HG02840 (cell line): ENCODE results near the gene EEF1AKMT3.
A peak's percentile ranks its signal among the peaks of the same experiment; 100 is the strongest.

Source experiments
- ATAC-seq: cut with Tn5 transposase; IDR thresholded peaks from one replicate; pipeline ENCODE4 v1.9.1; 2021; ENCODE audit warnings: mild to moderate bottlenecking, moderate library complexity, moderate number of reproducible peaks; ENCODE audit not compliant: unreplicated experiment, low FRiP score

Gene EEF1AKMT3

GRCh38 chr12:57780284-57780897 lies 8.0 kb downstream of the EEF1AKMT3 start:
- ATAC-seq, result no peak

- no peak for ATAC-seq
These were observed 8.8 kb downstream of the EEF1AKMT3 start for GRCh38 chr12:57781244-57781643.

DNA sequence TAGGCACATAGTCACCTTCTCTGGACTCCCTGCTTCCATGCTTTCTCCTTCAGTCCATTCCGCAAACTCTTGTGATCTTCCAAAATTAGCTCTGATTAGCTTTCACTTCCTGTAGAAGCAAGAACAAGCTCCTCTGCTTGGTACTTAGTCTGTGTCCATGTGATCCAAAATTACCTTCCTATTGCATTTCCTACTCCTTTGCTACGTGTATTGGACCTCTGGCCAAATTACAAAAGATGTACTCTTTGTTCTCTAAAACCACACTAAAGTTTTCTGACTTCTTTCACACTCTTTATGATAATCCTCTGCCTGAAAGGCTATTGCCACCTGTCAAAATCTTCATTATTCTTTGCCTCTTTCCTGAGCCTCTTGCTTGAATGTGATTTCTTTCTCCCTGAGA lies 9.4 kb downstream of the EEF1AKMT3 start:
- ATAC-seq, result no peak

DNA sequence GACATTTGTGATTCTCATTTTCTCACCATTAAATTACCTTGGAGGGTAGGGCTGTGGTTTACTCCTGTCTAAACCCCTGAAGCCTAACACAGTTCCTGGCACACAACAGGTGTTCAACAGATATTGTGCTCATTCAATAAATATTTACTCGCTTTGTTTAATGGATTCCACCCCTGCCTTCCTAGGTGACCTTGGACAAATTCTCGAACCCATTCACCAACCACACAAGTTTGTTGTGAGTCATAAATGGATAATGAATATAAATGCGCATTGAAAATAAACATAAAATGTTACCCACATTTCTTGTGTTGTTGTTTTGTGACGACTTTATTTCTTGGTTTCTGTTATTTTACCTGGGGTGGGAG lies 9.8 kb downstream of the EEF1AKMT3 start:
- ATAC-seq, result no peak

GRCh38 chr12:57782608-57783465 lies 10.4 kb downstream of the EEF1AKMT3 start, which contains the start of gene TSFM:
TSS of gene TSFM (plus strand) at chr12:57782787. CDS start at chr12:57782802, 15 bp downstream.
- ATAC-seq, result peak; percentile 84

DNA sequence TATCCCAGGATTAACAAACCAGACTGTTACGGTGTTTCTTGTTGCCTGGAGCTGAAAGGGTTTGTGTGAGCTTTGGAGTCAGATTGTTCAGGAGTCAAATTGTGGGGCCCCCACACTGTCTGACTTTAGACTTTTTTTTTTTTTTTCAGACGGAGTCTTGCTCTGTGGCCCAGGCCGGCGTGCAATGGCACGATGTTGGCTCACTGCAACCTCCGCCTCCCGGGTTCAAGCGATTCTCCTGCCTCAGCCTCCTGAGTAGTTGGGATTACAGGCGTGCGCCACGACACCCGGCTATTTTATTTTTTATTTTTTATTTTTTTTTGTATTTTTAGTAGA lies 11.0 kb downstream of the EEF1AKMT3 start:
- no peak for ATAC-seq

- ATAC-seq, result no peak
These were observed 11.4 kb downstream of the EEF1AKMT3 start for GRCh38 chr12:57783861-57784260.

- no peak for ATAC-seq
These were observed 21.5 kb downstream of the EEF1AKMT3 start for GRCh38 chr12:57793920-57794319.

GRCh38 chr12:57795354-57795753 lies 22.9 kb downstream of the EEF1AKMT3 start:
- no peak for ATAC-seq

GRCh38 chr12:57796996-57797395 lies 24.6 kb downstream of the EEF1AKMT3 start:
- no peak for ATAC-seq

- no peak for ATAC-seq
These were observed 25.5 kb downstream of the EEF1AKMT3 start for GRCh38 chr12:57797933-57798332.

DNA sequence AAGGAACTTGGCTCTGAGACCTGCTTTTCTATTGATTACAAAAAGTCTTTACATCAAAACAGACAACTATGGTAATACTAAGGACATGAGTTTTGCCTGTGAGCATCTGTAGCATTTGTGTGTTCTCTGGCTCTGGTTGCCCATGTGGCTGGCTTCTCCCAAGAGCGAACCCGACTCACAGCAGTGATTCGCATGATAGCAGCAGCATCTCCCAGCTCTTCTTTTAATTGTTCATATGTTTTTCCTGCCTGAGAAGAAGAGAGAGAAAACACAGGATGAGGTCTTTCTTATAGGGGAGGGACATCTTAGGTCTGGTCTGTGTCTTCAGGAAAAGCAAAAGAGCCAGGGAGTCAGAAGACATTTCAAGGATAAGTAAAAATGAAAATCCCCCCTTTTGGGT lies 28.6 kb downstream of the EEF1AKMT3 start:
- no peak for ATAC-seq

- no peak for ATAC-seq
These were observed 30.2 kb downstream of the EEF1AKMT3 start for GRCh38 chr12:57802607-57803006.

DNA sequence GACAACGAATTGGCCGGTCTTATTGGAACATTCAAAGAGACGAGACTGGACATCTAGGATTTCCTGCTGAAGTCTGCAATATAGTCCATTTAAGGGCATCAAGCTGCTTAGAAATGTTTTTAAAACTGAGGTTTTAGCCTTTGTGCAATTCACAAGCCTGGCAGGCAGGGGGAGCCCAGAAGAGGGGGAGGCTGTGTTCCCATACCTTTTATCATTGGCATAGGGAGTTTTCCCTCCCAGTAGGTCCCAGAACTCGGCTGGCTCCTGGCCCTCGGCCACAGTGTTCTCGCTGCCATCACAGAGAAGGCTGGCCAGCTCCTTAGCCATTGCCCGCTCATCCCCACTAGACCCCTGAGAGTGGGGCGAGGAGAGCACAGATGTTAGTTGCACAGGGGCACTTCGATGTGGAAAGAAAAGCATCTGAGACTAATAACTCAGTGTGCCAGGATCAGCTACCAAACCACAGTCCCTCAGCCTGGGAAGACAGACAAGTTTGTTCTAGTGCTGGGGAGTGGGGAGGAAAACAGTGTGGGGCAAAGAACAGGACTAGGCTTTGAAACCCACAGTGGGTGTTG lies 31.0 kb downstream of the EEF1AKMT3 start:
- ATAC-seq, result no peak

DNA sequence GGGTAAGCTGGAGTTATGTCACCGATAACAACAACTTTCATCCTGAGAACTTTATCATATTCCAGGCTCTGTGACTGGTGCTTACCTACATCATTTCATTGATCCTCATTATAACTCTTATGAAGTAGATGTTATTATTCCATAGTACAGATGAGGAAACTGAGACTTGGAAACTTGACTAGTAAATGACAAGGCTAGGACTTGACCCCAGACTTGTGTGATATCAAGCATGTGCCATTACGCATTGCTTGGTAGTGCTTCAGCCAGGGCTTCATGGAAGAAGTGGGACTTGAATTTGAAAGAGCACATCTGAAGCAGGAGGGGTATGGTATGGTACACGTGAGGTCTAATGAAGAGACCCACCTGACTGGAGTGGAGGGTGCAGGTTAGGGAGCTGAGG lies 34.3 kb downstream of the EEF1AKMT3 start:
- ATAC-seq, result no peak

DNA sequence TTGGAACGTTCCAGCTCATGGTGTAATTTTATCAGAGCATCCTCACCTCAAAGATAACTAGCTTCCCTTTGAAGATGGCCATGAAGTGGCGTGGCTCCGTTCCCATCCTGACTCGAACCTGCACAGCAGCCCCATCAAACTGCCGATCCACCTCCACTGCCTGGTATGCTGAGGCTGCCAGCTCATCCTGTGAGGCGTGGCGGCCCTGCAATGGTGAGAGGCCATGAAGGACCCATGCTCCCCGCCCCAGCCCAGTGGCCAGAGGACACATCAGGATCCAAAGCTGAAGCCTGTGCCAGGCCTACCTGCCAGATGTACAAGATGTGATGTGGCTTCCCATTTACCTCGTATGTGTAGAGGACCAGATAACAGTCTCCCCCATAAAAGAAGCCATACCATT lies 34.9 kb downstream of the EEF1AKMT3 start:
- ATAC-seq, result no peak

DNA sequence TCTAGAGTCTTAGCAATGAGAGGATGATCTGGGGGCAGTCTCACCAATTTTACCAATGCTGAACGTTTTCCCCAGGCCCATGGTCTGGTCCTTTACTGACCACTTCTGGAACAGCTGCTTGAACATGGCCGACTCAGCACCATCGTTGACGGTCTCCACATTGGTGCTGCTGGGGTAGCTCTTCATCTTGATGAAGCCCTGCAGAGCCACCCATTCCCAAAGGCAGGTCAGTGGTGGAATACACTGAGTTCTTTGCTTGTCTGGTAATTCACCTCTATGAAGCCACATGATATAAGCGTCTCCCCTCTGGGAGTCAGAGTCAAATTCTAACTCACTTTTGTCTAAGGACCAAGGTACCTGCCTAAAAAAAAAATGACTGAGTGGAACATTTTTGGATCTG lies 35.9 kb downstream of the EEF1AKMT3 start:
- no peak for ATAC-seq

- ATAC-seq, result no peak
These were observed 37.0 kb downstream of the EEF1AKMT3 start for GRCh38 chr12:57809425-57809824.

DNA sequence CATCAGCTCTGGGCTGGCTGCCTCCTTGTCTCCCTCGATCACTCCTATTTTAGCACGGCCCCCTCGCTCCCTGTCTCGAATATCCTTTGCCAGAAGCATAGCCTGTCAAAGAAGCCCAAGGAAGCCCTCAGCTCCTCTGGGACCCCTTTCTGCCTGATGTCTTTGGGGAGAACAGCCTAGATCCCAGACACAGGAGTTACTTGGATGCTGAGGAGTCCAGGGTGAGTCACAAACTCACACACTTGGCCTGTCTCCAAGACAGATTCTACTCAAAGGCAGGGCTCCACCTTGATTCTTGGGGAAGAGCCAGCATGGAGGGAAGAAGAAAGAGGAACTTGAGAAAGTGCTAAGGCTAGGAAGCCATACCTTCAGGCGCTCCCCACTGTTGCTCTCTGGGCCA lies 38.0 kb downstream of the EEF1AKMT3 start:
- ATAC-seq, result no peak

GRCh38 chr12:57811028-57811755 lies 38.8 kb downstream of the EEF1AKMT3 start:
- ATAC-seq, result no peak
